Lung (tissue), 12 donors: ENCODE measurements around the gene PCAT6. TPM values are rescaled to one million over a fixed set of nuclear protein-coding genes. Genes with fewer than 3 reads are reported as not detected.

ENCODE experiments used
- ATAC-seq: fragments of 200-7000 bp; cut with Tn5 transposase; one replicate; pipeline ENCODE4 v1.9.1; 2020; ENCODE audit warnings: moderate number of reproducible peaks; ENCODE audit not compliant: insufficient read depth, low FRiP score
- DNase-seq, 3 donors: peaks; one replicate each; pipeline ENCODE4 v3.0.0-alpha.2; 2013 to 2017
- H3K27ac ChIP-seq, 2 donors: one replicate each; pipeline ENCODE4 v1.5.1; 2013; ENCODE audit warnings: mild to moderate bottlenecking in 2 of 2, moderate library complexity in 2 of 2, control low read depth in 1 of 2, inconsistent platforms in 1 of 2, low read depth in 1 of 2, low read length in 1 of 2
- H3K27me3 ChIP-seq, 3 donors: one replicate each; pipeline ENCODE4 v1.5.1; 2013; ENCODE audit warnings: low read length in 2 of 3; ENCODE audit not compliant: control insufficient read depth in 3 of 3, insufficient read depth in 3 of 3
- H3K36me3 ChIP-seq, 4 donors: one replicate each; pipeline ENCODE4 v1.5.1; 2013; ENCODE audit warnings: low read length in 4 of 4, mild to moderate bottlenecking in 1 of 4, moderate library complexity in 1 of 4; ENCODE audit not compliant: control insufficient read depth in 4 of 4, insufficient read depth in 4 of 4
- H3K4me1 ChIP-seq, 5 donors: one replicate each; pipeline ENCODE4 v1.5.1; 2013; ENCODE audit warnings: low read length in 5 of 5, mild to moderate bottlenecking in 2 of 5, moderate library complexity in 1 of 5; ENCODE audit not compliant: control insufficient read depth in 5 of 5, insufficient read depth in 5 of 5
- H3K4me3 ChIP-seq: one replicate; pipeline ENCODE4 v1.5.1; 2013; ENCODE audit warnings: mild to moderate bottlenecking, control low read depth, moderate library complexity
- H3K9ac ChIP-seq, 2 donors: one replicate each; pipeline ENCODE4 v1.5.1; 2013; ENCODE audit warnings: low read length in 2 of 2, control low read depth in 1 of 2; ENCODE audit not compliant: insufficient read depth in 1 of 2
- H3K9me3 ChIP-seq, 4 donors: one replicate each; pipeline ENCODE4 v1.5.1; 2013; ENCODE audit warnings: low read length in 3 of 4, mild to moderate bottlenecking in 1 of 4, moderate library complexity in 1 of 4; ENCODE audit not compliant: control insufficient read depth in 4 of 4, insufficient read depth in 3 of 4
- WGBS, 2 donors: extraction: QIAGEN DNeasy Blood & Tissue Kit; methylation state at CpG; one replicate each; pipeline ENCODE4 v1.1.7; 2013; 5-methylcytosine and 5-hydroxymethylcytosine counted together
- polyA plus RNA-seq, 2 donors: library from polyadenylated mRNA; stranded (reverse); fragments of 200-250 nt; gene quantifications; one replicate each; pipeline ENCODE4 v1.2.1, GENCODE V29; 2013
- total RNA-seq, 2 donors: library from RNA; depleted of rRNA in 1 of 2; stranded (reverse); fragments of >200 nt in 1 of 2; gene quantifications; one replicate each; pipeline ENCODE4 v1.2.1, GENCODE V29; 2014 to 2021
- TF ChIP-seq, protein P1 (sequence below): IDR thresholded peaks from 2 replicates; pipeline ENCODE4 v1.5.1; 2012; ENCODE audit warnings: mild to moderate bottlenecking; ENCODE audit errors: control extremely low read depth, extremely low read depth
- donor health status: control.
- donor health status: control.
- donor health status: Bipolar disorder and iron deficiency.
- donor health status: healthy.
- donor health status: DM: yes; HTN: yes; CAD: no.

The PCAT6 gene
- total and polyA plus RNA-seq, 4 donors: 0.84 to 1.8 (median 1.3) TPM; not detected in 1

DNA sequence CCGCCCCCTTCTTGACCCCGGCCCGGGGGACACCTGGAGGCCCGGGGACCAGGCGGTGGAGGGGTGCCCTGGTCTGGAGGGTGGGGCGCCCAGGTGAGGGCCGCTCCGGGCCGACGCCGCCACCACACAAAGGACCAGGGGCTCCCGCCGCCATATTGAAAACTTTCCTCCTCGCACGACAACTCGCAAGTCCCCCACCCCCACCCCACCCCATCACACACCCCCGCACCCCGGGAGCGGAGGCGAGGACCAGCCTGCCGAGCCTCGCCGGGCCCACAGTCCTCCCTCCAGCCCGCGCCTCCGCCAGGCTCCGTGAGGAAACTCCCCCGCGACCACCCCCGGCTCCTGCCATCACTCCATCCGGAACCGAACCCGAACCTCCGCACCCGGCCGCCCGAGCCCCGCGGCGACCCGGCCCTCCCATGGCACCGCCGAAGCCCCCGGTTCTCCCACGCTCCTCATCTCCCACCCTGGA lies 3.3 kb upstream of the PCAT6 start:
- WGBS, 2 donors: 1% methylated on average over 44 to 45 of the region's 45 CpGs

GRCh38 chr1:202807926-202808757 lies 2.6 kb upstream of the PCAT6 start, which contains the start of gene KDM5B:
Gene KDM5B (minus strand): TSS chr1:202808421. CDS start chr1:202808305, 116 bp downstream.
- peak within 1 kb of the TSS; percentile 56 to 60 for H3K9ac ChIP-seq
- H3K27ac ChIP-seq: peak within 1 kb of the TSS; percentile 85 to 93
- H3K4me1 ChIP-seq: peaks cover 4 to 44% (median 14%) of the 10 kb centered on the region in 5 donors
- peak within 1 kb of the TSS; percentile 99 for H3K4me3 ChIP-seq
- ATAC-seq: peak; percentile 44
- peaks cover 0 to 7% (median 0%) of the 10 kb centered on the region in 3 donors for H3K27me3 ChIP-seq
- no peaks in the 10 kb centered on the region for H3K36me3 ChIP-seq
- TF ChIP-seq, protein P1, sequence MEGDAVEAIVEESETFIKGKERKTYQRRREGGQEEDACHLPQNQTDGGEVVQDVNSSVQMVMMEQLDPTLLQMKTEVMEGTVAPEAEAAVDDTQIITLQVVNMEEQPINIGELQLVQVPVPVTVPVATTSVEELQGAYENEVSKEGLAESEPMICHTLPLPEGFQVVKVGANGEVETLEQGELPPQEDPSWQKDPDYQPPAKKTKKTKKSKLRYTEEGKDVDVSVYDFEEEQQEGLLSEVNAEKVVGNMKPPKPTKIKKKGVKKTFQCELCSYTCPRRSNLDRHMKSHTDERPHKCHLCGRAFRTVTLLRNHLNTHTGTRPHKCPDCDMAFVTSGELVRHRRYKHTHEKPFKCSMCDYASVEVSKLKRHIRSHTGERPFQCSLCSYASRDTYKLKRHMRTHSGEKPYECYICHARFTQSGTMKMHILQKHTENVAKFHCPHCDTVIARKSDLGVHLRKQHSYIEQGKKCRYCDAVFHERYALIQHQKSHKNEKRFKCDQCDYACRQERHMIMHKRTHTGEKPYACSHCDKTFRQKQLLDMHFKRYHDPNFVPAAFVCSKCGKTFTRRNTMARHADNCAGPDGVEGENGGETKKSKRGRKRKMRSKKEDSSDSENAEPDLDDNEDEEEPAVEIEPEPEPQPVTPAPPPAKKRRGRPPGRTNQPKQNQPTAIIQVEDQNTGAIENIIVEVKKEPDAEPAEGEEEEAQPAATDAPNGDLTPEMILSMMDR: no peak
- no peaks in the 10 kb centered on the region for H3K9me3 ChIP-seq
- peak; percentile 77 to 93 (median 86) for DNase-seq
- 1% methylated on average over 80 to 84 of the region's 84 CpGs for WGBS, 2 donors

More for the DNA sequence above, 3.3 kb upstream of the PCAT6 start:
- Histone ChIP-seq H3K9ac (peak overlapping the region in 1 of 2 donors; percentile 60), H3K4me1 (peaks cover 4 to 44% (median 14%) of the 10 kb centered on the region in 5 donors), H3K9me3 (no peaks in the 10 kb centered on the region), H3K27me3 (peaks cover 0 to 7% (median 0%) of the 10 kb centered on the region in 3 donors), H3K27ac (peak overlapping the region; percentile 85 to 93), H3K4me3 (peak overlapping the region; percentile 99), H3K36me3 (no peaks in the 10 kb centered on the region)
- ATAC-seq (no peak), DNase-seq (peak; percentile 64 to 71 (median 69))
- TF ChIP-seq, protein P1: no peak

- DNase-seq: peak in 1 of 3 donors; percentile 6
- ATAC-seq: no peak
- H3K9me3 ChIP-seq: no peaks in the 10 kb centered on the region
- H3K36me3 ChIP-seq: no peaks in the 10 kb centered on the region
- TF ChIP-seq, protein P1: no peak
- H3K4me1 ChIP-seq: peaks cover 4 to 39% (median 12%) of the 10 kb centered on the region in 5 donors
- 62 to 65% methylated on average over 15 of the region's 15 CpGs for WGBS, 2 donors
- H3K27me3 ChIP-seq: peaks cover 0 to 7% (median 0%) of the 10 kb centered on the region in 3 donors
- no peak overlapping the region for H3K27ac ChIP-seq
- H3K4me3 ChIP-seq: no peak overlapping the region
- H3K9ac ChIP-seq: no peak overlapping the region
These were observed 1.1 kb upstream of the PCAT6 start for GRCh38 chr1:202809597-202810159.
